ENCODE data around the gene EGLN1.
"Not testable (repeated sequence)": the region's sequence is repeated elsewhere in the genome, so short reads cannot be mapped to it uniquely, and the experiment has no call there.

Gene EGLN1

DNA sequence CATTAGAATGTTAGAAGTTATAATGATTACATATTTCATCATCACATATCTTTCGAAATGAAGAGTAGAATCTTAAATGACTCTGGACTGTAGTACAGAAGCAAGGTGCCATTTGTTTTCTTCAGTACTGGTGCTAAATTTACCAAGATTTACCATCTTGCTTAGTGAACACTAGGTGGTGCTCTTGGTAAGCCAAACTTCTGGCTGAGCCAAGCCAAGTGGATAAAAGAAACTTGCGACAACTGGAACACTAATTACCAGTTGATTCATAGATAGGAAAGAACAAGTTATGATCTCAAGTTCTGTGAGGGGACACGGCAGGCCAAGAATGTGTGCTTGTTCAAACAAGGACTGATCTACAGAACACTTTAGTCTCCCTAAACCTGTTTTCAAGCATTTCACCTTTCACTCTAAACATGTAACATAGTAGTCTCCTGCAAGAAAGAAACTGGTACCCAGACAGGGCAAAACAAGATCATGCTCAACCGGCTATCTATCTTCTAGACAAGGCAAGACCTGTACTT lies 64.2 kb downstream of the EGLN1 start:
- peak; percentile 68 for DNase-seq

DNA sequence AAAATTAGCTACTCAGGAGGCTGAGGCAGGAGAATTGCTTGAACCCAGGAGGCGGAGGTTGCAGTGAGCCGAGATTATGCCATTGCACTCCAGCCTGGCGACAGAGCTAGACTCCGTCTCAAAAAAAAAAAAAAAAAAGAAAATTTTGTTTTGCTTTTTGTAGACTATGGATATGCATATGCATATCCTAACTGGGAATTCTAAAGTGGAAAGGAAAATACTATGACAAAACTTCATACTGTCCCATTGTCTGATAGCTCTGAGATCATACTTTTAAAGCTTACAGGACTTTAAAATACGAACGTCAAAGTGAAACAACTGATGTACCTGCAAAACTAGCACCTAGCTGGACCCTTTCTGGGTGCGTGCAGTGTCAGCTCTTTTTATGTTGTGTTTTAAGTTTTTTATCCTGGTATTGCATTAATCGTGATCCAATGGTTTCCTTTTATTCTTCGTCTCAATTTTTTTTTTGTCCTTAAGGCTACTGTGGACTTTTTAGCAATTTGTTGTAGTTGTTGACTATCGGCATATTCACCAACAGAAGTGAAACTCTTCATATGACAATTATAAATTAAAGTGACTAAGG lies 64.8 kb downstream of the EGLN1 start:
- no peak for DNase-seq

DNA sequence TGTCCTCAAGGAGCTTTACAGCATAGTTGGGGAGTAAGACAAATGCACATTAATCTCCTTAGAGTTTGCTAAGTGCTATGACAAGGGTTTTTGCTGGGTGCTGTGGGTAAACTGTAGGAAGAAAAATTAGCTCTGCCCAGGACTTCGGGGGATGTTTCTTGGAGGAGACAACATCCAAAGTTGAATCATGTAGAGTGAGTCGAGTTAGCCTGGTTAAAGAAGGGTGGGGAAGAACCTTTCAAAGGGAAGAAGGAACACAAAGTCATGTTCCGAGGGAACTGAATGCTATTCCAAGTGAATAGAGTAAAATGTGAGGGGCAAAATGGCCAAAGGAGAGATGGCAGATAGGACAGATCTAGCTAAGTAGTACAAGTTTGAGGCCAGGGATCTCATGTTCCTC lies 66.9 kb downstream of the EGLN1 start:
- DNase-seq, result no peak

DNA sequence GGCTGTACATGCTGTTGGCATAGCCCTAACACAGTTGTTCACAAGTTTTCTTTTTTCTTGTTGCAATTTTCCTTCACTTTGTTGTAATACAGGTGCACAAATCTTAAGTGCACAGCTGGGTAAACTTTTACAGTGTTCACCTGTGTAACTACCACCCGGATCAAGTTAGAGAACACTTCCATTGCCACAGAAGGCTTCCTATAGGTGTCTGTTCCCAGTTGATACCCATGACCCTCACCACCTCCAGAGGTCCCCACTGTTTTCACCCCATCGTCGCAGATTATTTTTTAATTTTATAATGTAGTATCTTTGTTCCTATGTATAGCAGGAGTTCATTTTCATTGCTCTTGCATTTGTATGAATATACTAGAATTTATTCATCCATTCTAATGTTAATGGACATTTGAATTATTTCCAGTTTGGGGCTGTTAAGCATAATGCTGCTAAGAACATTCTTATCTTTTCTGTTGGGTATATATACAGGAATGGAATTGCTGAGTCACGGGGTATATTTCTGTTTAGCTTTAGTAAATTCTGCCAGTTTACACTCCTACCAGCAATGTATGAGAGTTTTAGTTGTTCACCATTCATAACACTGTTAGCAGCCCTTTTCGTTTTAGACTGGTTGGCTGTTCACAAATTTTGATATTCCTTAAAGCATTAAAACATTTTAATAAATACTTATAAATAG lies 67.6 kb downstream of the EGLN1 start:
- no peak for DNase-seq

DNA sequence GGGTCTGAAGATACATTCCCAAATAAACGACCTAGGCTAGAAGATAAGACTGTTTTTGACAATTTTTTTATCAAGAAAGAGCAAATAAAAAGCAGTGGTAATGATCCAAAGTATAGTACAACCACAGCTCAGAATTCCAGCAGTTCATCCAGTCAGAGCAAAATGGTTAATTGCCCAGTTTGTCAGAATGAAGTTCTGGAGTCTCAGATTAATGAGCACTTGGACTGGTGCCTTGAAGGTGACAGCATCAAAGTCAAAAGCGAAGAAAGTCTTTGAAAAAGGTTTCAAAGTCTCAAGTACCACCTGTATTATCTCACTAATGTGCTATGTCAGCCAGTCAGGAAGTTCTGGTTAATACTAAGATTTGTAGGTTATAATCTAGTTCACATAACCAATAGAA lies 69.0 kb downstream of the EGLN1 start:
- no peak for DNase-seq

DNA sequence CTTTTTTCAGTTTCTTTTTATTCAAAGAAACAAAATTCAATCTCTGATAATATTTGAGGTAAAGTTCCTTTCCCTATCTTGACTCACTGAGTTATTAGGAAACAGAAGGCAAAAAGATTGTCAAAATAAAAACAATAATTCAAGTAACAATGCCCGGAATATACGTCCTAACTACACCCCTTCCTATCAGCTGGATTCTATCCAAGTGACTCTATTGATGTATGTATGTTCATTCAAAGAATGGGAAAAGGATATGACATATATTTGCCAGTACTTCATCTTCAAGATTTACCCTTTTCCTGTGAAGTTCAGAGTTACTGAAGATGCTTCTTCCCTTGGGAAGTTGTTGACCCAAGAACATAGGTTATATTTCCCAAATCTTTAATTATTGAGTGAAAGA lies 70.3 kb downstream of the EGLN1 start:
- DNase-seq, result no peak

DNA sequence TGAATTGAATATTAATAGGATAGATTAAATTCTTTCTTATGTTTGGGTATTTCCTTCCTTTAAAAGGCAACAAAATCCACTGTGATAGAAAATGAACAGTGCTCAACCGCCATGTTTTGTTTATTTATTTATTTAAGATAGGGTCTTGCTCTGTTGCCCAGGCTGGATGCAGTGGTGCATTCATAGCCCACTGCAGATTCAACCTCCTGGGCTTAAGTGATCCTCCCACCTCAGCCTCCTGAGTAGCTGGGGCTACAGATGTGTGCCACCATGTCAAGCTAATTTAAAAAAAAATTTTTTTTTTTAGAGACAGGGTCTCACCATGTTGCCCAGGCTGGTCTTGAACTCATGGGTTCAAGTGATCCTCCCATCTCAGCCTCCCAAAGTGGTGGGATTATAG lies 73.2 kb downstream of the EGLN1 start:
- not testable (repeated sequence) for DNase-seq

DNA sequence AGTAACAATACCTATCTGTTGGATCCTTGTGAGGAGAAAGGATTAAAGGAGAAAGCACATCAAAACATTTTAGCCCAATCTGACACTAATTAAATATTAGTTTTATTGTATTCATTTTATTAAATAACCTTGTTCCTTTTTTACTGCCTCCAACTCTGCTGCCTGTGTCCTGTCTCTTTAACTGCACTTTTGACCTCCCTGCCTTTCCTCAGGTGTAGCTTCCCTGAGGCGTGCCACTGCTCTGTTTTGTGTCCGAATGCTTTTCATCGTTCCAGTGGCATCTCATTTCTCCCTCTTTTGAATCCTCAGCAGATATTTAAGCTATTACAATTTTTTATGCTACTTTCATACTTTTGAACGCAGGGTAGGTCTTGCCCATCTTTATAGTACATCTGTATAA lies 73.6 kb downstream of the EGLN1 start:
- no peak for DNase-seq

DNA sequence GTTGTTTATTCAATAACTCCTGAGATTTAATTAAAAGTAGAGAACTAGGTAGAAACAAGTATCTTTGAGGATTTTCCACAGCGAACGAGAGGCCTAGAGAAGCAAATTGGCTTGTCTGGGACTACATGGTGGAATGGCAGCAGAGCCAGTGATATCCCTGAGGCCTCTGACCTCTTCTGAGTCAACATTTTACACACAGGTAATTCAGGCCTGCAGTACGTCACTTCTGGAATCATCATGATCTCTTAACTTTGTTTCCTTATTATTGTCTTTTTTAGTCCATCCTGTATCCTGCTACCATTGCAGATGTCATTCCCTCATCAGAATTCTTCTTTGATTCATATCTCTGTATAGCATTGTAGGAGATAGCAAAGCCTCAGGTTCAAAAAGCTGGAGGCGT lies 74.1 kb downstream of the EGLN1 start:
- DNase-seq, result no peak

DNA sequence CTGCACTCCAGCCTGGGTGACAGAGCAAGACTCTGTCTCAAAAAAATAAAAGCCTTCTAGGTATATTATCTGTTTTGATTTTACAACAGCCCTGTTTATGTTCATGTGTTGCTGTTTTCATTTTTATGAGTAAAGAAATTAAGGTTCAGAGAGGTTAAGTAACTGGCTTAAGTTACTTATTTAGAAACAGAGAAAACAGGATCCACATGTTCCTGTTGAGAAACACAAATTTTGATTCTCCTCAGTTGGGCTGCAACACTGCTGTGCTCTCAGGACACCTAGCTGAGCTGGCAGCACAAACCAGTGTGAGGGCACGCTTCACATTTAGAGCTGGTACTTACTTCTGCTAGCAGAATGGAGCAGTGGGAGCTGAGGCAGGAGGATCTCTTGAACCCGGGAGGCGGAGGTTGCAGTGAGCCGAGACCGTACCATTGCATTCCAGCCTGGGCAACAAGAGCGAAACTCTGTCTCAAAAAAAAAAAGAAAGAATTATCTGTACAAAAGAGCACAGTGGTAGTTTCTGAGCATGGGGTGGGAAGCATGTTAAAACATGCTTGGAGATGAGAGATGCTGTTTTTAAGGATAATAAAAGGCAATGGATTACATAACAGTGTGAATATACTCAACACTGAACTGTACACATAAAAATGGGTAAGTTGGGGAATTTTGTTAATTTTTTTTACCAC lies 81.6 kb downstream of the EGLN1 start:
- no peak for DNase-seq

DNA sequence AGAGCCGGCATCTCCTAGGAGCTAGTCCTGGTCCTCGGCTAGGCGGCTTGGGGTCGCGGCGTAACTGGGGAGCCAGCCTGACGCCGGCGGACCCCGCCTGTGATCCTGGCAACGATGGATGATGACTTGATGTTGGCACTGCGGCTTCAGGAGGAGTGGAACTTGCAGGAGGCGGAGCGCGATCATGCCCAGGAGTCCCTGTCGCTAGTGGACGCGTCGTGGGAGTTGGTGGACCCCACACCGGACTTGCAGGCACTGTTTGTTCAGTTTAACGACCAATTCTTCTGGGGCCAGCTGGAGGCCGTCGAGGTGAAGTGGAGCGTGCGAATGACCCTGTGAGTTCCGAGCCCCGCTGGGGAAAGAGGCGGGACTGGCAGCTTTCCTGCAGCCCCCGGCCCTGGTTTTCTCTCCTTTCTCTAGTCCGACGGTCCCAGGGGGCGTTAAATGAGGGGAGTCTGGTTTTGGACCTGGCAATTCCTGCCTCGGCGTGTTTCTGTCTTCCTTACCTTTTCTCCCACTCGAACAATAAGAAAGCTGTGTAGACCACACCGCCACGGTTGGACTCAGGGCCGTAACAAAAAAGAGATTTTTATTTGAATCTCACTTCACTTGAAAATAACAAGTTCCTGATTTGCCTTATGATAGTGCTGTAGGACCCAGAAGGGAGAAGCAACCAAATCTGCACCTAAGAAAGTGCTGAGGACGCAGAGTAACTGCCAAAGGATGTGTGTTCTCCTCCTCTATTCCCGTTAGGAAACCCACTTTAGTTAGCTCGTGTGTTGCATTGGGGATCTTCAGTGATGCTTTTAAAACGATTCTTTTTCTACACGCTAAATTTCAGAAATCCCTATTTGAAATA lies 83.6 kb downstream of the EGLN1 start, which contains the start of gene SPRTN:
SPRTN (plus strand) TSS at position 24 of the 859 bp plus-strand sequence; CDS start at position 115, 91 bp downstream.
- DNase-seq, result no peak

DNA sequence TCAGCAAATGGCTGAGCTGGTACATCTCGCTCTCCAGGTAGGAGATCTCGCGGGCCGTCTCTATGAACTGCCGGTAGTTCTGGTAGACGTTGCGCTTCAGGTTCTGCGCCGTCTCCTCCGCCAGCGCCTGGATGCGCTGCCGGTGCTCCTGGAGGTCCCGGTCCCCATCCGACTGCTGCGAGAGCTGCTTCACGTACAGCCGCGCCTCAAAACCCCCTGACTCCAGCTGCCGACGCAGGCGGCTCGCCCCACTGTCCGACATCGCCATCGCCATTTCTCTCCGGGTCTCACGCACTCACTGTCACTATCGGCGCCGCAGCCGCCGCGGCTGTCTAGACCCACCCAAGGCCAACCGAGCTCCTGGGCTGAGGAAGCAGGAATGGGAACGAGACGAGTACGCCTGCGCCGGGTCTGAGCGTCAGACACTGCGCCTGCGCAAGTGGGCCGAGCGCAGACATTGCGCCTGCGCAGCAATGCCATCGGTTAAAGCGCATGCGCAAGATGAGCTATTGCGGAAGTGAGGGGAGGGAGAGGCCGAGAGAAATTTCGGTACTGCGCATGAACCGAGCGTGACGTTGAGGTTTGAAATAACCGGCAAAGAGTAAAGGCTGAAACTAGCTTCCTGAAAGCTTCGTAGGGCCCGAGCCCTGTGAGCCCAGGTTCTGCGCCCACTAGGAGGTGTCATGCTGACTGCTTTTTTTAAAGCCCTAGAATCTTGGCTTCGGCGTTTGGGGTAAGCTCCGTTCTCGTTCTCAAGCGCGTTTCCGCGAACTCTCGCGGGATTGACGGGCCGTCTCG lies 84.4 kb downstream of the EGLN1 start, which contains the start of gene EXOC8:
EXOC8 (minus strand) TSS at position 381 of the 798 bp plus-strand sequence; CDS start at position 274, 107 bp downstream.
- DNase-seq, result peak; percentile 98

DNA sequence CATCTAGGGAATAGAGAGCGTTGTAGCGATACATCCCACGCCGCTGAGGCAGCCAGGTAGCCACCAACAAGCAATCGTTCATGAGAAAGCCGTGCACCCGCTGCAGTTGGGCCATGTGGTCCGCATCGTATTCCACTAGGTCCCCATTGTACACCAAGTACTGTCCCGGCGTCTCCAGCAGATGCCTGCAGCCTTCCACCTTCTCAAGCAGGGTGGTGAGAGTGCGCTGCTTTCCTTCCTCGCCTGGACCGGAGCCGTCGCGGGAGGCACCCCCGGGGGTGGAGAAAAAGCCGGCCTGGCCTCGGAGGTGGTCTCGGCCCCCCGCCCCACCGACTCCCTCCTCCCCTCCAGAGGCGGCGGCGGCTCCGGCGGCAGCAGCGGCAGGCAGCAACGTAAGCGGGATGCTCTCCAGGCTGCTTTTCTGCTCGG lies 85.0 kb downstream of the EGLN1 start:
- DNase-seq, result no peak

DNA sequence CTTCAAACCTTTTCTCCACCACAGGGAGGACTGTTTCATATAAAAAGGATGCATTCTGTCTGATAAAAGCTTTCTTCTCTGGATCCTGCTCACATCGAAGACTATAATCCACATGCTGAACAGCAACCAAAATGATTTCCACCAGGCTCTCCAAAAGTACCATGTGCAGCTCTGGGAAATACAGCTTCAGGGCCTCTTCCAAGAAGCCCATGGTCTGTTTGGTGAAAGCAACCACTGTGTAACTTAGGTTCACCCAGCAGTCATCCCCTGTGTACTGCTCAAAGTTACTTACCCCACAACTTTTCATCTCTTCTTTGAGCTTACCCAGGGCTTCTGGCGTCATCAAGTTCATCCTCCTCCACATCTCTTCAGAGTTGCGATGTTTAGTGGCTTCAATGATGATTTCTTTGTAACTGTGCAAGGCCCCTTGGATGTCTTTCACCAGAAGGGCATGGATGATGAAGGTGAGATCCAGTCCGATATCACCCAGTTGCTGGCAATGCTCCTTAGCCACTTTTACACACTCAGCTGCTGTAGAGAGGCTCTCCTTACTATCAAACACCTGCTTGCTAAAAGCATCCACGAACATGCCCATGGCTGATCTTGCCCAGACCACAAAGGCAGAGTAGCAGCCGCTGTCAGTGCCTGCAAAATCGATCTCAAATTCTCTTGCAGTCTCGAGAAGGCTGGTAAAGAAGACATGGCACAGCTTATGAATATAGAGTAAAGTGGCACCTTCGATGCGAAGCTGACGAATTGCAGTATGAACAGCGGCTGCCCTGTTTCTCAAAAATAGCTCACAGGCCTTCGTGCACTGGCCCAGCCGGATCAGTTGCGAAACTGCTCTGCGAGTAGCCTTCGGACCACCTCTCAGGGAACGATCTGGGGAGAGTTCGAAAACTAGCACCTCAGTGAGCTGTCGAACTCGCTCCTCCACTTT lies 86.2 kb downstream of the EGLN1 start:
- DNase-seq, result no peak

DNA sequence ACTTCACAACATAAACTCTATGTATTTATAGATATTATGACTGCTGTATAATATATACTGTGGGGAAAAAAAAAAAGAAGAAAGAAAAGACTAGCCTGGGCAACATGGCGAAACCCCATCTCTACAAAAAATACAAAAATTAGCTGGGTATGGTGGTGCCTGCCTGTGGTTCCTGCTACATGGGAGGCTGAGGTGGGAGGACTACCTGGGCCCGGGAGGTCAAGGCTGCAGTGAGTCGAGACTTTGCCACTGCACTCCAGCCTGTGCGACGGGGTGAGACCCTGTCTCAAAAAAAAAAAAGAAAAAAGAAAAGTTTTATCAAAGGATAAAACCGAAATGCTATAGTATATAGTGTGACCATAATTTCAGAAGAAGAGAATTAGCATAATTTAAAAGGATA lies 87.1 kb downstream of the EGLN1 start:
- no peak for DNase-seq

DNA sequence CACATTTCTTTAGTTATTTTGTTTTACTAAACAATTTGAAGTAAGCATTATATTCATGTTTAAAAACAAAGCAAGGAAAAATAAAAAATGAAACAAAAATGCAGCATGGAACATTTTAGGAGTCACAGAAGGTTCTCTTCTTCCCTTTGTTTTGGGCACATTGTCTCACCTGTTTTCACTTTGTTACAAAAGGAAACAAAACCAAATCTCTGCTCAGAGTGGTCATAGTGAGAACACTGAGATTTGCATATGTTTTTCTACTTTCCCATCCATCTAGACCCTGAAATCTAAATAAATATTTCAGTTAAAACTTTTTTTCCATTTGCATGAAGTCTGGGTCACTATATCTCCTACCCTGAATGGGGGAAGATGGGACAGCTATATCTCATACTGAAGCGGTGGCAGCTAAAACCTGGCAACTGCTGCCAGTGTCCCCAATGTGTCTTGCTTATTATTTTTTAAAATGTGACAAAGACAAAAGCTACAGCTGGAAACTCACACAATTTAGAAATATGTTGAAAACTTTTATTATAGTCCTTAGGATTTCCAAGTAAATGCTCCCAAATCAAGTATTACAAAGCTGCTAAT lies 87.9 kb downstream of the EGLN1 start:
- DNase-seq, result no peak

DNA sequence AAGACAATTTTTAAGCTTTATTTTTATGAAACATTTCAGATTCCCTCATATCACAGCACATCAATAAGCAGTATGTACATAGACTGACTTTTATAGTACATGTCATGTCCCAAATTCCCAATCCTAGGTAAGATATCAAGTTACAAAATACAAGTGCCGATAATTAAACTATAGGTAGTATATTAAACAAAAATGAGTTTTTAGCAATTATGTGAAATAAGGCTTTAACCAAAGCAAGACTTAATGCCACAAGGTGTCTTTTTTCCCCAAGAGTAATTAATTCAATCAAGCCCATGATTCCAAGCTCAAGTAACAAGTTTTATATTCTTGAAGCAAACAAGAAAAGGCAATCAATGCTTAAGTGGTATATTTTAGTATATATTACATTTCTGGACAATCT lies 89.3 kb downstream of the EGLN1 start:
- no peak for DNase-seq

DNA sequence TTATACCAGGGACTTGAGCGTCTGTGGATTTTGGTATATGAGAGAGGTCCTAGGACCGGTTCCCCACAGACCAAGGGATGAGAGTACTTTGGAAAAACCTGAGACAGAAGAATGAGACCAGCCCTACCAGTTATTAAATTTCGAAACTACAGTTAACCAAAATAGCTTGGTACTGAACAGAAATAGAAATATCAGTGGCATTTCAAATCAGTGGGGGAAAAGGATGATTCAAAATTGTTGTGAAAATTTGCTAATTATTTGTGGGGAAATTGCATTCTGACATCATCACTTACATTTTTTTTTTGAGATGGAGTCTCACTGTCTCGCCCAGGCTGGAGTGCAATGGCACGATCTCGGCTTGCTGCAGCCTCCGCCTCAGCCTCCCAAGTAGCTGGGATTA lies 92.6 kb downstream of the EGLN1 start:
- DNase-seq, result no peak

DNA sequence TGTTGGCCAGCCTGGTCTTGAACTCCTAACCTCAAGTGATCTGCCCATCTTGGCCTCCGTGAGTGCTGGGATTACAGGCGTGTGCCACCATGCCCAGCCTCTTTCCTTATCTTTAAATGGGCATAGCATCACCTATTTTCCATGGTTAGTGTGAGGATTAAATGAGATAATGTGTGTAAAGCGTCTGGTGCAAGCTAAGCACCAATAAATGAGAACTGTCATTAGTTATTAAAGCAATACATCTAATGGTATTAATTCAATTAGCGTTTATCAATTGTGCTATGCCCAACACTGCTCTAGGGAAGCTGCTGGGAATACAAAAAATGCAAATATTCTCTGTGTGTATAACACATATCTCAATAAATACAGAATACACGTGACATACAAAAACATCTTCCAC lies 94.5 kb downstream of the EGLN1 start:
- DNase-seq, result no peak

DNA sequence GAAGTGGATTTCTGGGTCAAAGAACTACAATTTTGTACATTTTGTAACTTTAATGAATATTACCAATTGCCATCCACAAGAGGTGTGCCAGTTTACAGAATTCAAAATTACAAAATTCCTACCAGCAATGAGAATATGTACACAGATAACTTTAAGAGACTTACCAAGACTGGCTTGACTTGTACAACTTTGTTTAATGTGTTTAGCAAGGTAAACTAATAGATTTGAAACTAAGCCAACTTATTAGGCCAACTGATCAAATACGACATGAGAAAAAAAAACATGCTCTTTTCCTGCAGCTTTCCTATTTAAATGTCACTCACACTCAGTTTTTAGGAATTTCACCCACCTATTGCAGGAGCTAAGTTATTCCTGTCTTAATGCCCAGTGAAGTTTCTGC lies 95.8 kb downstream of the EGLN1 start:
- DNase-seq, result no peak

Data from CD4-positive, alpha-beta T cell treated with Interleukin-17A for 1 hour (primary cell).